Measurements from ENCODE around the gene ADGRL1.
A peak's percentile ranks its signal among the peaks of the same experiment; 100 is the strongest.
"Not testable (repeated sequence)": the region's sequence is repeated elsewhere in the genome, so short reads cannot be mapped to it uniquely, and the experiment has no call there.

The ADGRL1 gene

GRCh38 chr19:14248578-14249011, 42.6 kb upstream of the ADGRL1 start:
- TF ChIP-seq GABPA (IDR thresholded peaks at IDR 0.05; ENCODE audit: low read depth) (no peak), SPI1 (IDR thresholded peaks at IDR 0.05; ENCODE audit: borderline replicate concordance, low read depth) (no peak), POLR2AphosphoS5 (IDR thresholded peaks at IDR 0.05; ENCODE audit: low read depth) (no peak)
- TF ChIP-seq, protein P1, sequence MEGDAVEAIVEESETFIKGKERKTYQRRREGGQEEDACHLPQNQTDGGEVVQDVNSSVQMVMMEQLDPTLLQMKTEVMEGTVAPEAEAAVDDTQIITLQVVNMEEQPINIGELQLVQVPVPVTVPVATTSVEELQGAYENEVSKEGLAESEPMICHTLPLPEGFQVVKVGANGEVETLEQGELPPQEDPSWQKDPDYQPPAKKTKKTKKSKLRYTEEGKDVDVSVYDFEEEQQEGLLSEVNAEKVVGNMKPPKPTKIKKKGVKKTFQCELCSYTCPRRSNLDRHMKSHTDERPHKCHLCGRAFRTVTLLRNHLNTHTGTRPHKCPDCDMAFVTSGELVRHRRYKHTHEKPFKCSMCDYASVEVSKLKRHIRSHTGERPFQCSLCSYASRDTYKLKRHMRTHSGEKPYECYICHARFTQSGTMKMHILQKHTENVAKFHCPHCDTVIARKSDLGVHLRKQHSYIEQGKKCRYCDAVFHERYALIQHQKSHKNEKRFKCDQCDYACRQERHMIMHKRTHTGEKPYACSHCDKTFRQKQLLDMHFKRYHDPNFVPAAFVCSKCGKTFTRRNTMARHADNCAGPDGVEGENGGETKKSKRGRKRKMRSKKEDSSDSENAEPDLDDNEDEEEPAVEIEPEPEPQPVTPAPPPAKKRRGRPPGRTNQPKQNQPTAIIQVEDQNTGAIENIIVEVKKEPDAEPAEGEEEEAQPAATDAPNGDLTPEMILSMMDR (IDR thresholded peaks at IDR 0.05; ENCODE audit: insufficient read depth, low read length): no peak
- DNase-seq (ENCODE audit: low read depth in 1 of 2, low spot score in 1 of 2): no peak
- peak overlapping the region; percentile 31 for H3K4me3 ChIP-seq (replicated peaks; ENCODE audit: insufficient read depth, low read length)
- peaks cover 14% of the 10 kb centered on the region for H3K27me3 ChIP-seq (ENCODE audit: insufficient read depth, poor library complexity, severe bottlenecking)
- no peak overlapping the region for H3K27ac ChIP-seq (replicated peaks)

- not testable (repeated sequence) for DNase-seq (ENCODE audit: low read depth in 1 of 2, low spot score in 1 of 2)
Measured at GRCh38 chr19:14247548-14248471, 41.8 kb upstream of the ADGRL1 start.

GRCh38 chr19:14247205-14247547, 41.2 kb upstream of the ADGRL1 start:
- H3K27me3 ChIP-seq (ENCODE audit: insufficient read depth, poor library complexity, severe bottlenecking): peaks cover 14% of the 10 kb centered on the region
- H3K4me3 ChIP-seq (replicated peaks; ENCODE audit: insufficient read depth, low read length); H3K27ac ChIP-seq (replicated peaks); DNase-seq (ENCODE audit: low read depth in 1 of 2, low spot score in 1 of 2): not testable (repeated sequence)

More at GRCh38 chr19:14247548-14248471, 41.8 kb upstream of the ADGRL1 start:
- peaks cover 14% of the 10 kb centered on the region for H3K27me3 ChIP-seq (ENCODE audit: insufficient read depth, poor library complexity, severe bottlenecking)
- not testable (repeated sequence) for H3K4me3 ChIP-seq (replicated peaks; ENCODE audit: insufficient read depth, low read length); H3K27ac ChIP-seq (replicated peaks)

DNA sequence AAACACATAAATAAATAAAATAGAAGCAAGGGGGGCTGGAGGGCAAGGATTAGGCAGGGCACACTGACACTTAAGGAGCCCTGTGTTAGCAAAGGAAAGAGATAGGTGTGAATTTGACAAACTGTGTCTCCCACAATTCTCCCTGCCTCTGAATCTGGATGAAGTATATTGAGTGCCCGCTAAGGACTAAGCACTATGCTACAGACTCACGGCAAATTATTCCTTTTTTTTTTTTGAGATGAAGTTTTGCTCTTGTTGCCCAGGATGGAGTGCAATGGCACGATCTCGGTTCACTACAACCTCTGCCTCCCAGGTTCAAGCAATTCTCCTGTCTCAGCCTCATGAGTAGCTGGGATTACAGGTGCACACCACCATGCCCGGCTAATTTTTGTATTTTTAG, 38.4 kb upstream of the ADGRL1 start:
- H3K4me3 ChIP-seq (replicated peaks; ENCODE audit: insufficient read depth, low read length); H3K27me3 ChIP-seq (ENCODE audit: insufficient read depth, poor library complexity, severe bottlenecking); H3K27ac ChIP-seq (replicated peaks); DNase-seq (ENCODE audit: low read depth in 1 of 2, low spot score in 1 of 2): not testable (repeated sequence)

DNA sequence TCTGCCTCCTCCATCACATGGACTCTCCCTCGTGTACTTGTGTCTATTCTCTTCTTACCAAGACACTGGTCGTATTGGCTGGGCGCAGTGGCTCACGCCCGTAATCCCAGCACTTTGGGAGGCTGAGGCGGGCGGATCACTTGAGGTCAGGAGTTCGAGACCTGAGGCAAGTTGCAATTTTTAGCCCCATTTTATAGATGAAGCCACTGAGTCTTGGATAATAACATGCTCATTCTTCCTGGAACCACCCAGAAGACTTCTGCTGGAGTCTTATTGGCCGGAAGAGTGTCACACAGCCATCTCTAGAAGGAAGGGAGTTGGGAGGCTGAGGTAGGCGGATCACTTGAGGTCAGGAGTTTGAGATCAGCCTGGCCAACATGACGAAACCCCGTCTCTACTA, 37.7 kb upstream of the ADGRL1 start:
- not testable (repeated sequence) for H3K27me3 ChIP-seq (ENCODE audit: insufficient read depth, poor library complexity, severe bottlenecking); DNase-seq (ENCODE audit: low read depth in 1 of 2, low spot score in 1 of 2); H3K27ac ChIP-seq (replicated peaks)

DNA sequence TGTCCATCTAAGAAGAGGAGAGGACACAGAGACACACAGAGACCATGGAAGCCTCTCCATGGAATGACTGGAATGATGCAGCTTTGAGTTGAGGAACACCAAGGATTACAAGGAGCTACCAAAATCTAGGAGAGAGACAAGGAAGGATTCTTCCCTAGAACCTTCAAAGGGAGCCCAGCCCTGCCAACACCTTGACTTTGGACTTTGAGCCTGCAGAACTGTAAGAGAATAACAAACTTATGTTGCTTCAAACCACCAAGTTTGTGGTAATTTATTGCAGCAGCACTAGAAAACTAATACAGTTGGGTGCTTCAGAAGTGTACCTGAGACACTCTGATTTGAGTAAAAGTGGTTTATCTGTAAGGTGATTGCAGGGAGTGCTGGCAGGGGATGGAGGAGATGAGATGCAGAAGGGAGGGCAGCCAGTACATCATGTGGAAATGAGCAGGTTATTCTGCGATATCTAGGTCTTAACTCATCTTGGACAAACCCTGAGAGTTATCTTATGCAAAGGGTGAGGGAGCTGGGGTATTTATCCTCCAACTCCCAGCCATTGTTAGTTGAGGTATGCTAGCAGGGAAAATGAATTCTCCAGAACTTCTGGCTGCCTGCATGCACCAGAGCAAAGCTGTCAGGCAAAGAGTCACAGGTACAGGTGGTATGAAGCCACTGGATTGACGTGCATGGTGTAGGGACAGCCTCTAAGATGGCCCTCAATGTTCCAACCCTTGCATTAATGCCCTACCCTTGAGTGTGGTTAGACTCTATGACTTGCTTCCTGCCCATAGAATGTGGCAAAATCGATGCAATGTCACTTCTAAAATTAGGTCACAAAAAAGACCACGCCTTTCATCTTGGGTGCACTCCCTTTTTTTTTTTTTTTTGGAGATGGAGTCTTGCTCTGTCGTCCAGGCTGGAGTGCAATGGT, 31.3 kb upstream of the ADGRL1 start:
- TF ChIP-seq SPI1 (IDR thresholded peaks at IDR 0.05; ENCODE audit: borderline replicate concordance, low read depth) (no peak), POLR2AphosphoS5 (IDR thresholded peaks at IDR 0.05; ENCODE audit: low read depth) (no peak), GABPA (IDR thresholded peaks at IDR 0.05; ENCODE audit: low read depth) (no peak)
- TF ChIP-seq, protein P2, sequence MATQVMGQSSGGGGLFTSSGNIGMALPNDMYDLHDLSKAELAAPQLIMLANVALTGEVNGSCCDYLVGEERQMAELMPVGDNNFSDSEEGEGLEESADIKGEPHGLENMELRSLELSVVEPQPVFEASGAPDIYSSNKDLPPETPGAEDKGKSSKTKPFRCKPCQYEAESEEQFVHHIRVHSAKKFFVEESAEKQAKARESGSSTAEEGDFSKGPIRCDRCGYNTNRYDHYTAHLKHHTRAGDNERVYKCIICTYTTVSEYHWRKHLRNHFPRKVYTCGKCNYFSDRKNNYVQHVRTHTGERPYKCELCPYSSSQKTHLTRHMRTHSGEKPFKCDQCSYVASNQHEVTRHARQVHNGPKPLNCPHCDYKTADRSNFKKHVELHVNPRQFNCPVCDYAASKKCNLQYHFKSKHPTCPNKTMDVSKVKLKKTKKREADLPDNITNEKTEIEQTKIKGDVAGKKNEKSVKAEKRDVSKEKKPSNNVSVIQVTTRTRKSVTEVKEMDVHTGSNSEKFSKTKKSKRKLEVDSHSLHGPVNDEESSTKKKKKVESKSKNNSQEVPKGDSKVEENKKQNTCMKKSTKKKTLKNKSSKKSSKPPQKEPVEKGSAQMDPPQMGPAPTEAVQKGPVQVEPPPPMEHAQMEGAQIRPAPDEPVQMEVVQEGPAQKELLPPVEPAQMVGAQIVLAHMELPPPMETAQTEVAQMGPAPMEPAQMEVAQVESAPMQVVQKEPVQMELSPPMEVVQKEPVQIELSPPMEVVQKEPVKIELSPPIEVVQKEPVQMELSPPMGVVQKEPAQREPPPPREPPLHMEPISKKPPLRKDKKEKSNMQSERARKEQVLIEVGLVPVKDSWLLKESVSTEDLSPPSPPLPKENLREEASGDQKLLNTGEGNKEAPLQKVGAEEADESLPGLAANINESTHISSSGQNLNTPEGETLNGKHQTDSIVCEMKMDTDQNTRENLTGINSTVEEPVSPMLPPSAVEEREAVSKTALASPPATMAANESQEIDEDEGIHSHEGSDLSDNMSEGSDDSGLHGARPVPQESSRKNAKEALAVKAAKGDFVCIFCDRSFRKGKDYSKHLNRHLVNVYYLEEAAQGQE (IDR thresholded peaks at IDR 0.05; ENCODE audit: insufficient replicate concordance, low read depth): no peak
- TF ChIP-seq, protein P1 (IDR thresholded peaks at IDR 0.05; ENCODE audit: insufficient read depth, low read length): no peak
- no peaks in the 10 kb centered on the region for H3K27me3 ChIP-seq (ENCODE audit: insufficient read depth, poor library complexity, severe bottlenecking)
- H3K4me3 ChIP-seq (replicated peaks; ENCODE audit: insufficient read depth, low read length): no peak overlapping the region
- no peak overlapping the region for H3K27ac ChIP-seq (replicated peaks)
- no peak for DNase-seq (ENCODE audit: low read depth in 1 of 2, low spot score in 1 of 2)

More for the DNA sequence above, 37.7 kb upstream of the ADGRL1 start:
- H3K4me3 ChIP-seq (replicated peaks; ENCODE audit: insufficient read depth, low read length): not testable (repeated sequence)

DNA sequence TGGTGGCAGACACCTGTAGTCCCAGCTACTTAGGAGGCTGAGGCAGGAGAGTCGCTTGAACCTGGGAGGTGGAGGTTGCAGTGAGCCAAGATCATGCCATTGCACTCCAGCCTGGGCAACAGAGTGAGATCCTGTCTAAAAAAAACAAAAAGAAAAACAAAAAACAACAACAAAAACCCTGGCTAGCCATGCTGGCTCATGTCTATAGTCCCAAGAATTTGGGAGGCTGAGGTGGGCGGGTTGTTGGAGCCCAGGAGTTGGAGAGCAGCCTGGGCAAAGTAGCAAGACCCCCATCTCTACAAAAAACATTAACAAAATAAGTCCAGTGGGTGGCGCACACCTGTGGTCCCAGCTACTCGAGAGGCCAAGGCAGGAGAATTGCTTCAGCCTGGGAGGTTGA, 27.0 kb upstream of the ADGRL1 start:
- H3K4me3 ChIP-seq (replicated peaks; ENCODE audit: insufficient read depth, low read length); H3K27me3 ChIP-seq (ENCODE audit: insufficient read depth, poor library complexity, severe bottlenecking); H3K27ac ChIP-seq (replicated peaks); DNase-seq (ENCODE audit: low read depth in 1 of 2, low spot score in 1 of 2): not testable (repeated sequence)

- not testable (repeated sequence) for DNase-seq (ENCODE audit: low read depth in 1 of 2, low spot score in 1 of 2); H3K27me3 ChIP-seq (ENCODE audit: insufficient read depth, poor library complexity, severe bottlenecking); H3K27ac ChIP-seq (replicated peaks); H3K4me3 ChIP-seq (replicated peaks; ENCODE audit: insufficient read depth, low read length)
Measured at GRCh38 chr19:14228446-14229071, 22.6 kb upstream of the ADGRL1 start.

- not testable (repeated sequence) for H3K27me3 ChIP-seq (ENCODE audit: insufficient read depth, poor library complexity, severe bottlenecking); H3K27ac ChIP-seq (replicated peaks); DNase-seq (ENCODE audit: low read depth in 1 of 2, low spot score in 1 of 2)
Measured at GRCh38 chr19:14226498-14226897, 20.5 kb upstream of the ADGRL1 start.

More at GRCh38 chr19:14226498-14226897, 20.5 kb upstream of the ADGRL1 start:
- not testable (repeated sequence) for H3K4me3 ChIP-seq (replicated peaks; ENCODE audit: insufficient read depth, low read length)

Measured in HL-60 (cell line).